DMS53 treated with DMSO at 0.1 percent for 48 hours (cell line): ENCODE data around the gene SUV39H1.
"Not testable (repeated sequence)": the region's sequence is repeated elsewhere in the genome, so short reads cannot be mapped to it uniquely, and the experiment has no call there.

Experiments
- DNase-seq: peaks from one replicate; lab custom pipeline; 2025; ENCODE audit not compliant: unreplicated experiment; lab: John Stamatoyannopoulos, UW

Gene SUV39H1

DNA sequence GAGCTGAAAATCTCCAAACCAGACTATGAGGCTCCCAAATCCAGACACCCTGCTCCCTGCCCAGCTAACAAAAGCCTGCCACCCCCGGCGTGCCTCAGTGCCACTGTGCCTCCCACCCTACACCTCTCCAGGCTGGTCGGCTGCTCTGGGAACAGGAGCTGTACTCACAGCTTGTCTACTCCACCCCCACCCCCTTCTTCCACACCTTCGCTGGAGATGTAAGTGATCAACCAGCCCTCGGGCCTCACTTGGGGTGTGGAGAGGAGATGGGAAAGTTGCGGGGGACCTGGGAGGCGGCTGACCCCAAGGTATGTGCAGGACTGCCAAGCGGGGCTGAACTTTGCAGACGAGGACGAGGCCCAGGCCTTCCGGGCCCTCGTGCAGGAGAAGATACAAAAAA lies 11.1 kb upstream of the SUV39H1 start:
- no peak for DNase-seq

GRCh38 chrX:48688531-48689150 lies 7.9 kb upstream of the SUV39H1 start:
- DNase-seq = no peak

- DNase-seq = no peak
These were observed 7.2 kb upstream of the SUV39H1 start for GRCh38 chrX:48689208-48689920.

DNA sequence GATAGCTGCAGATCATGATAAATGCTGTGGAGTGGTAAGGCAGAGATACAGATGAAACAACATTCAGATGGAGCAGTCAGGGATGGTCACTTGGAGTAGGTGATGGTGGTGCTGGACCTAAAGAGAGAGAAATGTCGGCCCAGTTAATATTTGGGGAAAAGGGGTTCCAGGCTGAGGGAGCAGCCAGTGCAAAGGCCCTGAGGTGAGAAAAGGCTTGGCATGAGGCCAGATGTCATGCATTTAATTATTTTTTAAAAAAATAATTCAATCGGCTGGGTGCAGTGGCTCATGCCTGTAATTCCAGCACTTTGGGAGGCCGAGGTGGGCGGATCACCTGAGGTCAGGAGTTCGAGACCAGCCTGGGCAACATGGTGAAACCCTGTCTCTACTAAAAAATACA lies 4.8 kb upstream of the SUV39H1 start:
- not testable (repeated sequence) for DNase-seq

DNA sequence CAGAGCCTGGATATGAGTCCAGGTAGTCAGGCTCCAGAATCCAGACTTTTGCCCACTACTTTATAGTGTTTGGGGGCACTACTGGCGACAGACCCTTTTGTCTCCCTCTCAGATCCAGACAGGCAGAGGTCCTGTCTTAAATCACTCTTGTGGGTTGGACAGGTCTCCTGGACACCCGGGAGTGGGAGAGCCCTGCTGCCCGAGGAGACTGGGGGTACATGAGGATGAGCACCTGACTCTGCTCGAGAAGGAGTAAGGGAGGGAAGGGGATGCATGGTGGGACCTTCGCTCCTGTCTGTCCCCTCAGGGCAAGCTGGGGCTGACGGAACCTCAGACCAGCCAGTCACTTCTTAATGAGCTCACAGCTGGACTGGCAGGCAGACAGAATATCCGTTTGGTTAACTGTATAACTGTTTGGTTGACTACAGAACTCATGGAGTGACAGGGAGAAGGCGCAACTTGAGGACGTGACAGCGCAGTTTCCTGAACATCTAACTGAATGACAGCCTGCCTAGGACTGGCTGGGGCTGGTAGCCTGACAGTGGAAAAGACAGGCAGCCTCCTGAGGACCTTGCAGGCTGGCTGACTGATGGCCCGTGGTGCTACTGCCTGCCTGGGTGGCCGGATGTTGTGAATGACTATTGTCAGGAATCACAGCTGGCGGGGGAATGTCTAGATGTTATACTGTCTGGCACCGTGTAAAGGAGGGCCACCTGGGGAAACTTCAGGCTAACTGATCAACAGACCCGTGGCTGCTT lies 1.6 kb upstream of the SUV39H1 start:
- no peak for DNase-seq

DNA sequence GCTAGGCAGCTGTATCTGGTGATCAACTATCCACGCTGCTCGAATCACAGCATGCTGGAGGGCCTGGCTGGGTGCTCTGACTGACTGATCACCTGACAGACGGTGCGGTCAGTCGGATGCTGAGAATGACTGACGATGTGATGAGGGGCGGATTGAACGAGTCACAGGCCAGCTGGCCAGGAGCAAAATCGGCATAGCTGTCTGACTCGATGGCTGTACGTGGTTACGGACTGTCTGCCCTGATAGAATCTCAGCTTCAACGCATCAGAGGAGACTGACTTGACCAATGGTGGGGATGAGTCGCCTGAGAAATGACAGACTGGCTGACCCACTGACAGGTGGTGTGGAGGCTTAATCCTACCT lies 1.0 kb upstream of the SUV39H1 start:
- no peak for DNase-seq

DNA sequence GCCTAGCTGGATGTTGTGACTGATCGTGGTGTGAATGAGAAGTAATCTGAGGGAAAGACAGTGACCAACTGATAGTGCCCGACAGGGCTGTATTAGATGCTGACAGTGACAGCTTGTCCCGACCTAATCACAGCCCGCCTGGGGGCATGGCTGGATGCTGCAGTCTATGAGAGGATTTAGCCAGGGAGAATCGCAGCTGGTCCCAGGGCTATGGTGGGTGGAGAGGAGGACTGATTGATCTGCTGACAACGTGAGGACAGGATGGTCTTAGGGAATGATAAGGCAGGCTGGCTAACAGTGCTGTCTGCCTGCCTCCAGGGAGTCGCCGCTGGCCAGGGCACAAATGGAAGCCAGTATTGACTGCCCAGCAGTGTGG lies 621 bp upstream of the SUV39H1 start:
- no peak for DNase-seq

DNA sequence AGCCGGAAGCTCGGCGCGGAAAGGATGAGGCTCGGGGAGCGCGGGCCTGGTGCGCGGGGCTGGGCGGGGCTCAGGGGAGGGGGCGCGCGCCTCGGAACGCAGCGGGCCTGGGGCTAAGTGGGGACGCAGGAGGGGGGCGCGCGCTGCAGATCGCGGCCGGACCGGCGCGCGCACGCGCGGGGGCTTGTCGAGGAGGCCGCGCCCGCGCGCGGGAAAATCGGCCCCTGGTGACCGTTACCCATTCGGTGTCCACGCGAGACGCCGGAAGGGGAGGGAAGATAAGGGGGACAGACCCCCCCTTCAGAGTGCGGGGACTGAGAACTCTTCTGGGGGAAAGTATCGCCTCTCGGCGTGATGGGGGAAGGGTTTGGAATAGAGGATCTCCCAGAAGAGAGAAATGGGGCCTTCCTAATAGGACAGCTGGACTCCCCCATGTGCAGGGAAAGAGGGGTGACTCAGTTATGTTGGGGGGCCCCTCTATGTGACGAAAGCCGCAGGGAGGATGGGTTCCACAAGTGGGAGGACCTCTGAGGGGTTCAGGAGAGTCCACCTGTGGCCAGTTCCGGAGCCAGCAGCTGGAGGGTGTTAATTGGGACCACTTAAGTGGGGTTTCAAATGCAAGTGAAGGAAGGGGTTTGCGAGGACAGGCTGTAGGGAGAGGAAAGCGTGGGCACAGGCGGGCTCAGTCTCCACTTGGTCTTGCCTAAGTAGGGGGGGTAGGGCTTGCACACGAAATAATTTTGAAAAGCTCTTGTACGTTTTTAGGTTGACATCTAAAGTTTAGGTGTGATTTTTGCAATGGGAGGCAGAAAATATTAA lies 584 bp downstream of the SUV39H1 start:
- DNase-seq = no peak

GRCh38 chrX:48698306-48698705 lies 1.8 kb downstream of the SUV39H1 start:
- DNase-seq = no peak

DNA sequence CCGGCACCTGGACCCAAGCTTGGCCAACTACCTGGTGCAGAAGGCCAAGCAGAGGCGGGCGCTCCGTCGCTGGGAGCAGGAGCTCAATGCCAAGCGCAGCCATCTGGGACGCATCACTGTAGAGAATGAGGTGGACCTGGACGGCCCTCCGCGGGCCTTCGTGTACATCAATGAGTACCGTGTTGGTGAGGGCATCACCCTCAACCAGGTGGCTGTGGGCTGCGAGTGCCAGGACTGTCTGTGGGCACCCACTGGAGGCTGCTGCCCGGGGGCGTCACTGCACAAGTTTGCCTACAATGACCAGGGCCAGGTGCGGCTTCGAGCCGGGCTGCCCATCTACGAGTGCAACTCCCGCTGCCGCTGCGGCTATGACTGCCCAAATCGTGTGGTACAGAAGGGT lies 3.7 kb downstream of the SUV39H1 start:
- DNase-seq = no peak

DNA sequence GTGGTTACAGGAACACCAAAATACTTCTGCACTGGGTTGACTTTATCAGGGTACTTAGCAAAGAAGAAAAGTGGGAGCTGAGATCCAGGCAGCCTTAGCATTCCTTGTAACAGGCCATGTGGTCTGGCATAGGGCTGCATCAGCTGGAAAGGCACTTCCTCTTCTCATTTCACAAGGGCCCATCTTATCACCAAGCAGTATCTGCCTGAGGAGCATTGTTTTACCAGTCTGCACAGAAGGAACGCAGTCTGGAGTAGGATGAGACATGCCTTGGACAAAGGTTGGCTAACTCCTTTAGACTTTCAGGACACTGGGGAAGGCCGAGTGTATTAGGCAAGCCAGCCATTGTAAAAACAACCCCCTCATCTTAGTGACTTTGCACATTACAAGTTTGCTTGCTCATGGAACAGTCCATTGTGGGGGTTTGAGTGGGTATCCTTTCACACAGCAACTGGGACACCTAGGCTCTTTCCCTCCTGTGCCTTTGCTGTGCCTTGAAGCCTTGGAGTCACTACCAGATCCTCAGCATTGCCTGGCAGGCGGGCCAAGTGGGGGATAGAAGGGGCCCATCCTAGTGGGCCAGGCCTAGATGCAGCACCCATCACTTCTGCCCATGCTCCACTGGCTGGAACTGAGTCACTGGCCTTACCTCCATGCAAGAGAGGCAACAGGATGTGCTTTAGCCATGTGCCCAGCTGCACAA lies 4.6 kb downstream of the SUV39H1 start:
- DNase-seq = no peak

- no peak for DNase-seq
These were observed 5.5 kb downstream of the SUV39H1 start for GRCh38 chrX:48702032-48702431.

GRCh38 chrX:48702716-48703115 lies 6.2 kb downstream of the SUV39H1 start:
- no peak for DNase-seq

DNA sequence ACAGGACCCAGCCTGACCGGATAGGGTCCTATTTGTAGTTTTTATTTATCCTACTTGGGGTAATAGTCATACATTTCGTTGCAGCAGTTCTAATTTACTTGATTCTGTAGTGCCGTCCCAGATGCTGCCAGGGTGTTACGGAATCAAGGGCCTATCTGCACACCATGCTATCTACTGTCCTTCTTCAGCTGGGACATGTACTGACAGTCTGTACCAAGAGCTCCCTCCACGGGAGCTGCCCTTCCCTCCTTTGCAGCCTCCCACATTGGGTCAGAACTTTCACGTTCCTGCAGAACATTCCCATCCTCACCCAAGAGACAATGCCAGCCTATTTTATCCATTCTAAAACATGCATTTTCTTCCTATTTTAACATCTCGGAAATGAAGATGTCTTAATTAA lies 6.7 kb downstream of the SUV39H1 start:
- no peak for DNase-seq

DNA sequence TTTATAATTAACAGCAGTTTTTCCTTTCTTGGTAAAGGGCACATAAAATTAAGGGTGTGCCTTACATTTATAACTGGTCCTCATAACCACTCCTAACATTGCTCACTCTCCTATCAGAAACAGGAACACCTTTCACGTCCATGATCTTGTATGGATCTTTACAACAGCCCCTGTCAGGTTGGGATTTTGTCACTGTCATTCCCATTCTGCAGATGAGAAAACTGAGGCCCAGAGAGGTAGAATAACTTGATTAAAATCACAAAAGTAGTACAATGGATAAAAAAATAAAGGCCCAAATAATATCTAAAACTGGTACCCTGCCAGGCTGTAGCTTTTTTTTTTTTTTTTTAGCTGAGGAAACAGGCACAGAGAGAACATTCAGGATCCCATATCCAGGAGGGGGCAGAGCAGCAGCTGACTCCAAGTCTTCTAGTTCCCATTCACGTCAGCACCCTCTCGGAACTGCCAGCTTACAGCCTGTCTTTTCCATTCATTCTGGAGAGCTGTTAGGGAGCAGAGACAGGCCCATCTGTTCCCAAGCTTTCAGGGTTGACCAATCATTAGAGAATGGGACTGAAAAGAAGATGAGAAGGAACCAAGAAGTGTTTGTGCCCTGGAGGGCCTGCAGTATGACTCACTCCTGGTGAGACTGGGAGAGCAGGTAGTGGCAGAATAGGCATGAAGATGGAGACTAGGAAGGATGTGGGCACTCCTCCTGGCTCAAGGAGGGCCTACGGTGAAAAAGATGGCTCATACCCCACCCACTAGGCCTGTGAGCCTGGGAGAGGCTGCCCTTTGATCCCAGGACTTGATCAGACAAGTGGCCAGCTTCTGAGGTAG lies 7.3 kb downstream of the SUV39H1 start:
- DNase-seq = no peak

- DNase-seq = no peak
These were observed 9.3 kb downstream of the SUV39H1 start for GRCh38 chrX:48705871-48706270.

GRCh38 chrX:48709522-48710112 lies 13.1 kb downstream of the SUV39H1 start:
- no peak for DNase-seq

DNA sequence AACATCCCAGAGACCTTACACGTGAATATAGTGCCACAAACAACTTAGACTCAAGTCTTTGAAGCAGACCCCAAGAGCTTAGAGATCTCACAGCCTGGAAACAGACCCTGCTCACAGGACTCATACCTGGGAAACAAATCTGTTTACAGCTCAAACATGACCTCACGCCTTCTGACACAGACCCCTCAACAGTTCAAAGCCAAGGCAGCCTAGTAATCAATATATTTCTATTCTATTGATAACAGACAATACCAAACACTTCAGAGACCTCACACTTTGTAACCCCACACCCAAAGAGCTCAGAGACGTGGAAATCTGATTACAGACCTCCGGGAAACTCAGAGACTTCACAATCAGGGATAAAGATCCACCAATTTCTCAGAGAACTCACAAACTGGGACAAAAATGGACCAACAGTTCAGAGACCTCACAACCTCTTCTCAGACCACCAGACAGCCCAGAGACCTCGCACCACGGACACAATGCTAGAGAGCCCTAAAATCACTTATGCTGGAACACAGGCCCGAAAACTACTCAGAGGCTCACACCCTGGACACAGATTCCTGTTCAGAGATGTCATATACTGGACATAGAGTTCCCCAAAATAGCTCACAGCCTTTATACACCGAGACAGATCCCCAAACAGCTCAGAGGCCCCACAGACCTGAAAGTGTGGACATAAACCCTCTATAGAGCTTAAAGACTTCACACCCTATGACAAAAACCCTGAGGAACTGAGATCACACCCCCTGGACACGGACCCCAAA lies 14.8 kb downstream of the SUV39H1 start:
- DNase-seq = no peak

DNA sequence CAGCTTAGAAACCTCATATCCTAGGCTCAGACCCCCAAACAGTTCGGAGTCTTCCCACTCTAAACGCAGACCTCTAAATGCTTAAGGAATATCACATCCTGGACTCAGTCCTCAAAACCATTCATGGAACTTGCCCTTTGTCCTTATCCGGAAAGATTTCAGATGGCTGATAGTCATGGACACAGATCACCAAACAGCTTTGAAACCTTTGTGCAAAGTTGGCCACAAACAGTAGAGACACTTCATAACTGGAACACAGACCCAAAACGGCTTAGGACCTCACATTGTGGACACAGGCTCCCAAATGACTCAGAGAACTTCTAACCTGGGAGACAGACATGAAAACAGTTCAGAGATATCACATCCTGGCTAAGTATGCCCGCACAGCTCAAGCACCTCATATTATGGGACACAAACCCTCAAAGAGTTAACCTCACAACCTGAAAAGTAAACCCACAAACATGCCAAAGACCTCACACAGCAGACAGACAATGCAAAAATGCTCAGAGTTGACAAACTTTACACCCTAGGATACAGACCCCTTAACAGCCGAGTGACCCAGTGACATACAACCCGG lies 15.5 kb downstream of the SUV39H1 start:
- no peak for DNase-seq
